Omental fat pad (tissue), 4 donors: ENCODE measurements around the gene ARMC3. TPM values are rescaled to one million over a fixed set of nuclear protein-coding genes. Genes with fewer than 3 reads are reported as not detected.
"Not testable (repeated sequence)": the region's sequence is repeated elsewhere in the genome, so short reads cannot be mapped to it uniquely, and the experiment has no call there.

Experiments
- ATAC-seq: fragments of 150-250 bp; one replicate; pipeline ENCODE4 v1.9.1; 2016; ENCODE audit warnings: mild to moderate bottlenecking, moderate library complexity; ENCODE audit not compliant: low FRiP score
- DNase-seq: peaks from one replicate; pipeline ENCODE4 v3.0.0-alpha.2; 2019; ENCODE audit warnings: low spot score
- CTCF ChIP-seq, 3 donors: fragments of 450-650 bp; IDR thresholded peaks; one replicate each; pipeline ENCODE4 v1.5.1; 2016 to 2017; ENCODE audit warnings: antibody characterized with exemption in 3 of 3, mild to moderate bottlenecking in 3 of 3, moderate library complexity in 2 of 3
- total RNA-seq, 4 donors: library from RNA; depleted of rRNA; stranded (reverse); fragments of >200 nt; gene quantifications; one replicate each; pipeline ENCODE4 v1.1.0, GENCODE V29; 2016

Gene ARMC3
- total RNA-seq, 4 donors from 2014 or later, result not detected

- no peak for DNase-seq
- TF ChIP-seq CTCF (IDR thresholded peaks at IDR 0.05), result no peak
- ATAC-seq, result no peak
Measured at GRCh38 chr10:22911889-22912762, 15.7 kb upstream of the ARMC3 start.

GRCh38 chr10:22912763-22913384 lies 15.0 kb upstream of the ARMC3 start:
- no peak for TF ChIP-seq CTCF (IDR thresholded peaks at IDR 0.05)
- DNase-seq (no peak), ATAC-seq (no peak)

- no peak for DNase-seq
- no peak for TF ChIP-seq CTCF (IDR thresholded peaks at IDR 0.05)
- no peak for ATAC-seq
Measured at GRCh38 chr10:22913474-22914092, 14.3 kb upstream of the ARMC3 start.

GRCh38 chr10:22915314-22915713 lies 12.5 kb upstream of the ARMC3 start:
- DNase-seq (no peak), ATAC-seq (no peak)
- no peak for TF ChIP-seq CTCF (IDR thresholded peaks at IDR 0.05)

- DNase-seq (no peak), ATAC-seq (no peak)
- no peak for TF ChIP-seq CTCF (IDR thresholded peaks at IDR 0.05)
Measured at GRCh38 chr10:22925088-22925487, 2.8 kb upstream of the ARMC3 start.

- DNase-seq (no peak), ATAC-seq (no peak)
Measured at GRCh38 chr10:22927166-22927565, 687 bp upstream of the ARMC3 start.

GRCh38 chr10:22929053-22929452 lies 1.2 kb downstream of the ARMC3 start:
- DNase-seq, ATAC-seq: not testable (repeated sequence)

More at GRCh38 chr10:22927166-22927565, 687 bp upstream of the ARMC3 start:
- TF ChIP-seq CTCF (IDR thresholded peaks at IDR 0.05), result no peak
